Activated effector memory CD4-positive, alpha-beta T cell treated with anti-CD3 and anti-CD28 coated beads, Interleukin-2, amount 50 U/mL, for 16 hours (primary cell): ENCODE data around the gene KAT6B.

Experiments
- DNase-seq: peaks from one replicate; pipeline ENCODE4 v3.0.0-alpha.2; 2020

Gene KAT6B

DNA sequence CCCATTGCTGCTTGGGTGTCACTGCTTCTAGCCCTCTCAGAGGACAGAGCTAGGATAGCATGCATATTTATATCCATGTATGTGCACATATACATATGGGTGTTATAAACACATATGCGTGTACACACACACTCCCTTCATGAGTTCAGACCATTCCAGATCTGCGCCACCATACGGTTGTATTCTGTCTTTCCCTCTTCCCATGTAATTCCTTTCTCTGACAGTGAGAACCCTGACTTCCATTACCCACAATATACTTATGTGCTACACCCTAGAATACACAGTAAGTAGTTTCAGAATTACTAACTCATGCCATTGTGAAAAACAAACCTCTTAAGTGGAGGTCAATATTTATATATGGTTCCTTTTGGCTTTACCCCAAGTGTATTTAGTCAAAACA lies 168.5 kb downstream of the KAT6B start:
- DNase-seq = no peak

DNA sequence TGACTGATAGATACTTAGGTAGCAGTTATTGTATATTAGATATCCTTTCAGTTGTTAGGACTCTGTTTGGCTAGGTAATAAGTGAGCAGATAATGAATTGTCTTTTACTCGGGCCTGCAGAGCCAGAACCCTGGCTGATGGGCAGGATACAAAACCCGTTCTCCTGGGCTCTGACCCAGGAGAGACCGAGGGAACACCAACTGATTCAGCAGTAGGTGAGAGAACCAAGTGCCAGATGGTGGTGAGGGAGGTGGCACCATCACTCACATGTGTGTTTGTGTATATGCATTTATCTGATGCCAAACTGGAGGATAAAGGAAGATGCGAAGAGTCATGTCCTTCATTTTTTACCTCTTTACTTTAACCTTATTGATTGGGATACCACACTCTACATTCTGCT lies 169.4 kb downstream of the KAT6B start:
- DNase-seq = no peak

DNA sequence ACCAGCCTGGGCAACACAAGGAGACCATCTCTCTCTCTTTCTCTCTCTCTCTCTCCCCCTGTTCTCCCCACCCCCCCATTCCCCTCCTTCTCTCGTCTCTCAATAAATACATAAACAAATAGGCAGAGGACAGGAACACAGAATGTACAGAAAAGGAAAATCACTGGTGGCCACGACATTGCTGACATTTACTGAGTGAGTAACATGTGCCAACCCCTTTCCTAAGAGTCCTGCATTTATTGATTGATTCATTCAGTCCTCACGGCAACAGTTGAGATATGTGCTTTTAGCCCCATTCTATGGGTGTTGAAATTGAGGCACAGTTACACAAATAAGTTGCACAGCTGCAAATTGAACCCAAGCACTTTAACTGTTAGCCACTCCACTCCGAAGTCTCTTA lies 170.8 kb downstream of the KAT6B start:
- no peak for DNase-seq

- no peak for DNase-seq
Measured at GRCh38 chr10:75000748-75001321, 174.4 kb downstream of the KAT6B start.

DNA sequence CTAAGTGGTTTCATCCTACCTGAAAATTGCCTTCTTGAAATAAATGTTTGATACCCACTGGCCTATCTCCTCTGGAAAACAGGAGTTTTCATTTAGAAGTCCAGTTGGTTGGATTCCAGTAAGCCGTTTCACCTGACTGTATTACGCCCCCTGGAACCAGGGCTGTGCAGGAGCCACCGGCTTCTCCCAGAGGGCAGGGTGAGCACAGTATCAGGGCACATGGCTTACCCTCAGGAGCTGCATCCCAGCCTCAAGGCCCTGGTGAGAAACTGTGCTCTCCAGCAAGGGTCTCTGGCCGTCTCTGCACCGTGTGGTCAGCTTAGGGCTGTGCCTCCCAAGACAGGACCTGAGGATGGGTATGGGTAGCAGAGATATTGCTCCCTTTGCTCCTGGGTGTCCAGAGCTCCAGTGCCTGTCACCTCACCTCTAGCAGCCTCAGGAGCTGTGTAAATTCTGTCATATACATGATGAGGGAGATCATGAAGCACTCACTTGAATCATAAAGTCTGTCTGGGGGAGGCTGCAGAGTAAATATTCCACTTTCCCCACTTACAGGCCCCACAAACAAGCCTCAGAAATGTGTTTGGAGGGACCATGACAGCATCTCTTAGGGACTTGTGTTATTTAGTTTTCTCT lies 175.4 kb downstream of the KAT6B start:
- no peak for DNase-seq

DNA sequence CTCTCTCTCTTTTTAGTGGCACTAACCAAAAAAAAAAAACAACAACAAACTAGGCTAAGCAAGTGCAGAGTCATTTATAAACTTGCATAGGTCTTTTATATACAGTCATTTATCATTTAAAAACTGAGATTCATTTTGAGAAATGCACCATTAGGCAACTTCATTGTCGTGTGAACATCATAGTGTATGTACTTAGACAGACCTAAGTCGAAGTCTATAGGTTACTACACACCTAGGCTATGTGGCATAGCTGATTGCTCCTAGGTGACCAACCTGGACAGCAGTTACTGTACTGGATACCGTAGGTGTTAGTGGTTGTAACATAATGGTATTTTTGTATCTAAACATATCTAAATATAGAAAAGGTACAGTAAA lies 175.9 kb downstream of the KAT6B start:
- no peak for DNase-seq

GRCh38 chr10:75002967-75003594 lies 176.7 kb downstream of the KAT6B start:
- DNase-seq = no peak

- DNase-seq = no peak
Measured at GRCh38 chr10:75003891-75004290, 177.5 kb downstream of the KAT6B start.

DNA sequence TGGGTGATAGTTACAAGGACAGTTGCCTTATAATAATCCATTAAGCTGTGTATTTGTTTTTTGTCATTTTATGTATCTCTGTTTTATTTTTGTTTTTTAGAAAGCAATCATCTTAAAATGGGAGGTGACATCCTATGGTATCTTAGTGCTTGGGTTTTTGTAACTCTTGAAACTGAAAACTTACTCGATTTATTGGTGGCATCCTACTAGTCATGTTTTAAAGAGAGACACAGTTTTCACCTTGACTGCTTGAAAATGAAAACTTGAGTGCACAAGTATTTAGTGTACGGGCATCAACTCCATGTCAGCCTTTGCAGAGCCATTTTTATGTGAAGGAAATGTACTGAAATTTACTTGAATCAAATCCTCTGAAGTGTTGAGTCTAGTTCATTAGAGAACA lies 181.2 kb downstream of the KAT6B start:
- no peak for DNase-seq

DNA sequence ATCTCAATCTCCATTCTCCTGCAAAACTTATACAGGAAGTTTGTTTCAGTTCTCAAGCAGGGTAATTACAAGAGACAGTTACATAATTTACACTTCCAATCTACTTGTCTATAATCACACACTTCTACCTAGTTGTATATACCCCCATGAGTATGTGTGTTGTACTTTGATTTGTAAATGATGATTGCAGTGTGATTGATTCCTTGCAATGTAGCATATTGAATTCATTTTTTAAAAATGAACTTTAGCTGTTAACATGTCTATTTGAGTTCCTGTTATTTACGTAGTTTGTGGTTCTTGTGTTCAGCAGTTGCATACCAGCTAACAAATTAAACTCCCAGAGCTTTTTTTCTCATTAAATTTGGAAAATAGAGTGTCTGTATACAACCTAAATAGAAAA lies 182.6 kb downstream of the KAT6B start:
- no peak for DNase-seq

- DNase-seq = no peak
Measured at GRCh38 chr10:75009426-75009825, 183.0 kb downstream of the KAT6B start.

DNA sequence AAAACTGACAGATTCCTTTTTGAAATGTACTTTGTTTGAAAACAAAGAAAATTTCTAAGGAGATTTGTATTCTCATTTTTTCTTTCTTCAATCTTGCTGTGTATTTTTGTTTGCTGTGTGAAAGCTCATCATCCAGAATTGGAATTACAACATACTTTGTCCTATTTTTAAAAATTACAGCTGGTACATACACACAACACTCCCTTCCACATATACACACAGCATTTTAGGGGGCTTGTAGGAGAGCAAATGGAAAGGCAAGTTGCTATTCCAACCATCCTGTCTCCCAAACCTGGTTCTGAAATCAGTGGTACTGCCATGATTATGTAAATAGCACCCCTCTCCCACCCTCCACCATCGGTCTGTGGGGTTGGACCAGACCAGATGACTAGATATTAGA lies 184.0 kb downstream of the KAT6B start:
- no peak for DNase-seq

GRCh38 chr10:75011221-75011620 lies 184.8 kb downstream of the KAT6B start:
- DNase-seq = no peak

- no peak for DNase-seq
Measured at GRCh38 chr10:75012471-75012870, 186.1 kb downstream of the KAT6B start.

DNA sequence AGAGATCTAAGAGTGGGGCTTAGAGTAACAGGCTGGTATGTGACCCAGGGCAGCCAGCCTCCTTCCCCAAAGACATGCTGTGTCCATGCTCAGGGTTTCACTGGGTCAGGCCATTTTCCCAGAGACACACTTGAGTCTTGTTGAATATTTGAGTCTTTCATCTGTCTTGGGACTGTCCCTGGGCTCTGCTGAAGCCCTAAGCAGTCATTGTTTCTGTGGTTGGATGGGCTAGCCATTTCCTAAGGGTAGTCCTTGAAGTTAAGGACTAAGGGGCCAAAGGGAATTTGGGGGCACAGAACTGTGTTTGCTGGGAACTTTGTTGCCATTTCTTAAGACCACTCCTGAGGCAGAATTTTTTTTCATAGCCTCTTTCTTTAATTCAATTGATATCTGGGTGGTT lies 186.6 kb downstream of the KAT6B start:
- no peak for DNase-seq

DNA sequence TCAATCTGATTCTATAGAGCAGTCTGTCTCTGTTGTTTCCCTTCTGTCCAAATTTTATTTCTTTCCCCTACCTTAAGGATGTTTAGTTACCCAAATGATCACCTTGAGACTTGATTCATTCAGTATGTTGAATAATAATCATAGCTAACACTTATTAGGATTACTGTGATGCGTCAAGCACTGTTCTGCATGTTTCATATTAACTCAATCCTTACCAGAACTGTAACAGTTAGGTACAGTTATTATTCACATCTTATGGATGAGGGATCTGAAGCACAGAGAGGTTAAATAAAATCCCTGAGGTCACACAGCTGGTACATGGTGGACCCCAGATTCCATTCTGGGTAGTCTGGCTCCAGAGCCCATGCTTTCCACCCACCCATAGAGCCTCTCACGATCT lies 187.1 kb downstream of the KAT6B start:
- no peak for DNase-seq

GRCh38 chr10:75014516-75015230 lies 188.3 kb downstream of the KAT6B start:
- no peak for DNase-seq

DNA sequence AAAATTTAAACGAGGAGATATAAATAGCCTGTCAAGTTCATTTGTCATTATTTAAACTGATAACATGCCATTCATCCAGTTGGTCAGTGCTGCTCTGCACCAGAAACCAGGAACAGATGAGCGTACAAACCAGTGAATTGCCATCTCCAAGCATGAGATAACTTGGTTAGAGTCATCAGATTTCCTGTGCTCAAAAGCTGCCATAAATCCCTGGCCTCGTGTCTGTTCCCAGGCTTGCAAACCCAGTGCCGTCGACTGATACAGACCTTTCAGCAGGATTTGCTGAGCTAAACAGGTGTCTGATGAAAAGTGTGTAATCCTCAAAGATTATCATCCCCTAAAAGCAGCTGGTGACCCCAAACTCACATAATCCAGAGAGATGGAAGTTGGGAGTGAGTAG lies 189.0 kb downstream of the KAT6B start:
- DNase-seq = no peak

DNA sequence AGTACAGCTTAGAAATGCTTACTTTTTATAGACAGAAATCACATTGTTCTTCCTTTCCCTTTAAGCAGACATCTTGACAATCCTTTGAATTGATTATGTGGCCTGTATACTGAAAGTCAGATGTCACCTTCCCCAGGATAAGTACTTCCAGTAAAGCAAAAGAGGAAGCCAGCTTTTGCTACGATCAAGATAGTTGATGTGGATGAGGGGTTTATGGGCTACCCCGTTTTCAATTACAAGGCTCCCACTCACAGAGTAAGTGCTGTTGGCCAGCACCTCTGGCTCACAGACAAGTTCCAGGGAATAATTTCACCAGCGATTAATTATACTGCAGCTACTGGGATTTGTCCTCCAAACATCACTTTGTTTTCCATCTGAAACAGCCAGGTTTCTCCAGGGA lies 189.9 kb downstream of the KAT6B start:
- no peak for DNase-seq

DNA sequence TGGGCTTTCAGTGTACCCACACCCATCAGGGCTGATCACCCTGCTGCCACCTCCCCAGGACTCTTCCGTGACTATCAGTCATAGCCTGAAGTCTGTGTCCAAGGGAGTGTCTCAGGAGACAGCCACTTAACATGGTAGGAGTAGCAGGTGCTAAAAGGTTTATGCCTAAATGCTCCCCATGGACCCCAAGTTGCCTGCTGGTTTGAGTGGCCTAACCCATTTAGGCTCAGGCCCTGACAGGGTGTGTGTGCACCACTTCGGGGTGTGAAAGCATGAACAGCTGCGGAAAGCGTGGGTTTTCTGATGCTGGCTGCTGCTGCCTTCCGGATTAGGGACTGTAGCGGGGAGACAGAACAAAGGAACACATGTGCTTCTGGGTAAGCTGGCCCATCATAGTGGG lies 191.9 kb downstream of the KAT6B start:
- DNase-seq = no peak

GRCh38 chr10:75018686-75019307 lies 192.4 kb downstream of the KAT6B start:
- DNase-seq = no peak

- DNase-seq = no peak
Measured at GRCh38 chr10:75019370-75019769, 193.0 kb downstream of the KAT6B start.

- DNase-seq = no peak
Measured at GRCh38 chr10:75020168-75020567, 193.8 kb downstream of the KAT6B start.
